H1 (cell line): Measurements from ENCODE around the gene PLB1. TPM values are rescaled to one million over a fixed set of nuclear protein-coding genes. Genes with fewer than 3 reads are reported as not detected.

ENCODE experiments used
- CTCF ChIA-PET: fragments of 300-600 bp; sonication (Branson Sonifier 250); formaldehyde crosslinking; loops from one replicate; lab custom pipeline; 2021; ENCODE audit not compliant: partially characterized antibody; lab: Charles Lee
- POLR2A ChIA-PET: fragments of 300-600 bp; sonication (Branson Sonifier 250); formaldehyde crosslinking; loops from one replicate; lab custom pipeline; 2021; ENCODE audit warnings: inconsistent platforms; ENCODE audit not compliant: partially characterized antibody; lab: Charles Lee
- DNase-seq, 2 experiments: peaks; one replicate each; pipeline versions ENCODE4 v3.0.0 to v3.0.0-alpha.2; 2010 to 2022; ENCODE audit warnings: low spot score in 2 of 2, low read depth in 1 of 2, mixed read lengths in 1 of 2
- FAIRE-seq: peaks from 2 replicates; lab custom pipeline; 2011; peaks lifted over from hg19 to GRCh38; lab: Jason Lieb, UNC
- H2AFZ ChIP-seq: 2 replicates; pipeline ENCODE4 v1.8.1; 2012; ENCODE audit warnings: low read length, inconsistent platforms
- H2AK5ac ChIP-seq: 2 replicates; pipeline ENCODE4 v1.6.1; 2013; ENCODE audit warnings: low read depth, low read length
- H2BK120ac ChIP-seq: replicated peaks from 2 replicates; pipeline ENCODE3; 2013; ENCODE audit warnings: low read depth, low read length, inconsistent platforms
- H2BK12ac ChIP-seq: 2 replicates; pipeline ENCODE4 v1.6.1; 2013; ENCODE audit warnings: low read depth, low read length
- H2BK15ac ChIP-seq: 2 replicates; pipeline ENCODE4 v1.6.1; 2013; ENCODE audit warnings: low read length
- H2BK20ac ChIP-seq: 2 replicates; pipeline ENCODE4 v1.6.1; 2013; ENCODE audit warnings: low read length
- H2BK5ac ChIP-seq: 2 replicates; pipeline ENCODE4 v1.6.1; 2013; ENCODE audit warnings: low read depth, low read length
- H3K14ac ChIP-seq: 2 replicates; pipeline ENCODE4 v1.6.1; 2013; ENCODE audit warnings: inconsistent platforms; ENCODE audit not compliant: insufficient read length
- H3K18ac ChIP-seq: 2 replicates; pipeline ENCODE4 v1.6.1; 2013; ENCODE audit warnings: low read length; ENCODE audit errors: extremely low read depth
- H3K23ac ChIP-seq: 2 replicates; pipeline ENCODE4 v1.6.1; 2013; ENCODE audit warnings: inconsistent platforms; ENCODE audit not compliant: insufficient read length
- H3K23me2 ChIP-seq: 2 replicates; pipeline ENCODE4 v1.6.1; 2013; ENCODE audit warnings: low read depth, low read length
- H3K27ac ChIP-seq: 2 replicates; pipeline ENCODE4 v1.6.1; 2011; ENCODE audit warnings: low read depth, low read length, inconsistent platforms
- H3K27me3 ChIP-seq, 4 experiments: replicated peaks in 1 of 4; 1 replicate in 1 of 4; 2 replicates in 3 of 4; pipeline versions ENCODE4 v1.6.1 to v1.8.1; 2011 to 2013; ENCODE audit warnings: low read length in 3 of 4, mild to moderate bottlenecking in 3 of 4, inconsistent platforms in 2 of 4, mixed read lengths in 2 of 4, moderate library complexity in 1 of 4; ENCODE audit not compliant: control insufficient read depth in 3 of 4, insufficient read depth in 3 of 4; ENCODE audit errors: extremely low read depth in 1 of 4
- H3K36me3 ChIP-seq, 4 experiments: 2 replicates each; pipeline versions ENCODE4 v1.6.1 to v1.8.1; 2011 to 2013; ENCODE audit warnings: mild to moderate bottlenecking in 4 of 4, low read length in 3 of 4, moderate library complexity in 2 of 4, control low read depth in 1 of 4, inconsistent platforms in 1 of 4; ENCODE audit not compliant: insufficient read depth in 4 of 4, control insufficient read depth in 2 of 4
- H3K4ac ChIP-seq: replicated peaks from 2 replicates; pipeline ENCODE3; 2013; ENCODE audit warnings: low read length, low read depth, mixed read lengths, inconsistent platforms; ENCODE audit not compliant: insufficient read length
- H3K4me1 ChIP-seq, 4 experiments: replicated peaks in 1 of 4; 1 replicate in 1 of 4; 2 replicates in 3 of 4; pipeline versions ENCODE4 v1.6.1 to v1.8.1; 2011 to 2013; ENCODE audit warnings: low read length in 3 of 4, inconsistent platforms in 2 of 4, mixed read lengths in 1 of 4; ENCODE audit not compliant: insufficient read depth in 4 of 4, control insufficient read depth in 3 of 4
- H3K4me2 ChIP-seq, 2 experiments: 2 replicates each; pipeline versions ENCODE4 v1.6.1 to v1.8.1; 2011 to 2013; ENCODE audit warnings: low read depth in 2 of 2, low read length in 2 of 2, control low read depth in 1 of 2, inconsistent platforms in 1 of 2, mild to moderate bottlenecking in 1 of 2; ENCODE audit not compliant: insufficient read depth in 1 of 2
- H3K4me3 ChIP-seq, 4 experiments: fragments of 200-600, 300-600 bp in 1 of 4; sonication (generic), shearing (Covaris generic), sonication (Bioruptor Twin) in 1 of 4; 2 replicates each; pipeline versions ENCODE4 v1.5.1 to v1.8.1; 2011 to 2016; ENCODE audit warnings: low read length in 4 of 4, low read depth in 3 of 4, control low read depth in 2 of 4, inconsistent platforms in 2 of 4, mild to moderate bottlenecking in 2 of 4, mixed read lengths in 1 of 4, moderate library complexity in 1 of 4; ENCODE audit not compliant: insufficient read depth in 2 of 4; ENCODE audit errors: extremely low read depth in 1 of 4
- H3K56ac ChIP-seq: replicated peaks from 2 replicates; pipeline ENCODE3; 2013; ENCODE audit warnings: low read depth, mild to moderate bottlenecking, mixed read lengths, low read length, inconsistent platforms; ENCODE audit not compliant: insufficient read length
- H3K79me1 ChIP-seq: 2 replicates; pipeline ENCODE4 v1.6.1; 2013; ENCODE audit warnings: low read depth, low read length, control low read depth
- H3K79me2 ChIP-seq, 2 experiments: 2 replicates each; pipeline versions ENCODE4 v1.6.1 to v1.8.1; 2012 to 2013; ENCODE audit warnings: low read length in 2 of 2, mild to moderate bottlenecking in 2 of 2, inconsistent platforms in 1 of 2; ENCODE audit not compliant: insufficient read depth in 2 of 2, control insufficient read depth in 1 of 2
- H3K9ac ChIP-seq, 4 experiments: replicated peaks in 1 of 4; 1 replicate in 1 of 4; 2 replicates in 3 of 4; pipeline versions ENCODE4 v1.6.1 to v1.8.1; 2011 to 2013; ENCODE audit warnings: low read depth in 3 of 4, low read length in 3 of 4, control low read depth in 2 of 4, mild to moderate bottlenecking in 2 of 4, moderate library complexity in 2 of 4, inconsistent platforms in 1 of 4; ENCODE audit errors: extremely low read depth in 1 of 4
- H3K9me3 ChIP-seq, 2 experiments: 2 replicates each; pipeline versions ENCODE4 v1.6.1 to v1.8.1; 2012 to 2013; ENCODE audit warnings: mild to moderate bottlenecking in 2 of 2, moderate library complexity in 2 of 2, control low read depth in 1 of 2, inconsistent platforms in 1 of 2, low read depth in 1 of 2, low read length in 1 of 2, mixed read lengths in 1 of 2; ENCODE audit not compliant: insufficient read depth in 2 of 2
- H4K20me1 ChIP-seq, 2 experiments: replicated peaks in 1 of 2; 2 replicates each; pipeline versions ENCODE3 to v1.8.1; 2011 to 2013; ENCODE audit warnings: inconsistent platforms in 2 of 2, low read length in 2 of 2, mild to moderate bottlenecking in 1 of 2; ENCODE audit not compliant: insufficient read depth in 2 of 2, control insufficient read depth in 1 of 2
- H4K5ac ChIP-seq: 2 replicates; pipeline ENCODE4 v1.6.1; 2013; ENCODE audit warnings: low read length, low read depth, mixed read lengths, inconsistent platforms; ENCODE audit not compliant: insufficient read length
- H4K8ac ChIP-seq: 2 replicates; pipeline ENCODE4 v1.8.0; 2013; ENCODE audit warnings: mild to moderate bottlenecking, moderate library complexity, low read length, inconsistent platforms; ENCODE audit not compliant: insufficient read depth; ENCODE audit errors: extremely low read depth
- H4K91ac ChIP-seq: replicated peaks from 2 replicates; pipeline ENCODE3; 2013; ENCODE audit warnings: low read length, mixed read lengths, inconsistent platforms; ENCODE audit not compliant: insufficient read length
- BCL11A ChIP-seq, 2 experiments: IDR thresholded peaks; one replicate each; pipeline ENCODE4 v1.6.1; 2011; ENCODE audit warnings: low read depth in 2 of 2, low read length in 2 of 2, mild to moderate bottlenecking in 2 of 2
- BRCA1 ChIP-seq: IDR thresholded peaks from 2 replicates; pipeline ENCODE4 v1.6.1; 2012; ENCODE audit warnings: low read depth, low read length, improper control_type of control experiment
- CHD2 ChIP-seq: IDR thresholded peaks from 2 replicates; pipeline ENCODE4 v1.6.1; 2012; ENCODE audit warnings: low read length, improper control_type of control experiment
- KDM4A ChIP-seq: IDR thresholded peaks from one replicate; pipeline ENCODE4 v1.7.1; 2012; ENCODE audit warnings: low read depth, mild to moderate bottlenecking, moderate library complexity, low read length, inconsistent platforms; ENCODE audit not compliant: severe bottlenecking
- MAX ChIP-seq: IDR thresholded peaks from 2 replicates; pipeline ENCODE4 v1.6.1; 2012; ENCODE audit warnings: inconsistent platforms
- PHF8 ChIP-seq: fragments of 200-600 bp; sonication (generic); conservative IDR thresholded peaks from 2 replicates; pipeline ENCODE4 v1.7.1; 2012; ENCODE audit warnings: low read depth, mild to moderate bottlenecking, inconsistent platforms, low read length, moderate library complexity
- ZNF274 ChIP-seq: IDR thresholded peaks from 2 replicates; pipeline ENCODE4 v1.7.0; 2012; ENCODE audit warnings: low read length, borderline replicate concordance; ENCODE audit errors: extremely low read depth
- WGBS, 2 experiments: shearing (Covaris generic) in 1 of 2; methylation state at CpG; one replicate each; pipeline versions ENCODE4 v1.1.6 to v1.1.7; 2013 to 2015; ENCODE audit warnings: low lambda C conversion rate in 2 of 2, mixed read lengths in 2 of 2, inconsistent platforms in 1 of 2, low coverage in 1 of 2, missing lambda C conversion rate in 1 of 2; ENCODE audit not compliant: insufficient replicate concordance in 2 of 2, insufficient coverage in 1 of 2, insufficient read length in 1 of 2; ENCODE audit errors: extremely low coverage in 1 of 2, missing lambda C conversion rate in 1 of 2; 5-methylcytosine and 5-hydroxymethylcytosine counted together
- polyA plus RNA-seq, 7 experiments: library from polyadenylated mRNA; depleted of rRNA in 3 of 7; stranded (reverse) in 5 of 7; unstranded in 2 of 7; fragments of >200 nt in 5 of 7; fragments of 200-250 nt in 2 of 7; gene quantifications; 1 replicate in 5 of 7; 2 replicates in 1 of 7; 4 replicates in 1 of 7; pipeline versions ENCODE4 v1.2.1 to v1.2.3, GENCODE V29; 2011 to 2013; ENCODE audit warnings: missing spikeins in 2 of 7, mixed read lengths in 2 of 7
- total RNA-seq: library from RNA; stranded (reverse); fragmentation: NEBNext Ultra II Directional; extraction: Animal tissue kit (Norgen Biotek cat#: 25700); gene quantifications from 2 replicates; pipeline ENCODE4 v1.2.1, GENCODE V29; 2021

The PLB1 gene
- total and polyA plus RNA-seq, 2 of the 8 experiments (the other 6 are each of a cell fraction or from before 2014, with no cell fraction given), result 0.20 to 0.36 TPM

- no peak overlapping the region for H3K56ac ChIP-seq
- H2AFZ ChIP-seq, result 0 out of 2 replicates have a peak overlapping the region, but pooled peaks have one; percentile 11
- no peak overlapping the region for H4K5ac ChIP-seq
- no peaks in the 10 kb centered on the region for H4K20me1 ChIP-seq
- no peak overlapping the region; the same call in 1 of the 2 replicates for H2AK5ac ChIP-seq
- H3K4me3 ChIP-seq, result no peak overlapping the region
- no peaks in the 10 kb centered on the region for H3K79me2 ChIP-seq
- H3K4me1 ChIP-seq, result peaks cover 0 to 5% (median 0%) of the 10 kb centered on the region in 4 experiments; a peak in 3 of 7 replicates
- H2BK20ac ChIP-seq, result no peak overlapping the region
- no peak overlapping the region for H3K4me2 ChIP-seq
- FAIRE-seq (no peak), DNase-seq (no peak)
- POLR2A ChIA-PET, result no interaction called here
- no peak overlapping the region for H3K27ac ChIP-seq
- peak overlapping the region; percentile 19; the same call in 1 of the 2 replicates for H3K18ac ChIP-seq
- H3K14ac ChIP-seq, result no peak overlapping the region
- no peak overlapping the region for H2BK15ac ChIP-seq
- H3K23me2 ChIP-seq, result no peaks in the 10 kb centered on the region
- no peak overlapping the region for H3K4ac ChIP-seq
- no peak overlapping the region for H2BK5ac ChIP-seq
- H3K9me3 ChIP-seq, result no peaks in the 10 kb centered on the region
- H3K27me3 ChIP-seq, result no peaks in the 10 kb centered on the region
- 83% methylated on average over 11 of the region's 15 CpGs; no CpG with 5 or more reads in 1 of the 2 experiments for WGBS, 2 experiments
- no peak overlapping the region for H4K91ac ChIP-seq
- no peak overlapping the region for H3K23ac ChIP-seq
- no peaks in the 10 kb centered on the region for H3K79me1 ChIP-seq
- H3K9ac ChIP-seq, result no peak overlapping the region
- TF ChIP-seq CHD2 (no peak), KDM4A (no peak), MAX (no peak), BRCA1 (no peak), PHF8 (no peak), BCL11A (IDR thresholded peaks at IDR 0.05; ENCODE audit: low read depth in 2 of 2, low read length in 2 of 2) (no peak), ZNF274 (no peak)
- no peaks in the 10 kb centered on the region for H3K36me3 ChIP-seq
- H4K8ac ChIP-seq, result no peak overlapping the region
- H2BK120ac ChIP-seq, result no peak overlapping the region
- no peak overlapping the region for H2BK12ac ChIP-seq
- CTCF ChIA-PET, result interaction anchor here (1.8 kb wide), 1 partner anchor 11 kb away, joined by 4 read pairs; no protein-coding TSS in a partner anchor
These were observed 91.8 kb downstream of the PLB1 start for GRCh38 chr2:28587526-28588291.
